Kidney glomerular epithelial cell (primary cell): ENCODE results near the gene PLA2G4B.

Experiments used
- DNase-seq: peaks from one replicate; lab custom pipeline; 2025; lab: John Stamatoyannopoulos, UW

PLA2G4B gene

DNA sequence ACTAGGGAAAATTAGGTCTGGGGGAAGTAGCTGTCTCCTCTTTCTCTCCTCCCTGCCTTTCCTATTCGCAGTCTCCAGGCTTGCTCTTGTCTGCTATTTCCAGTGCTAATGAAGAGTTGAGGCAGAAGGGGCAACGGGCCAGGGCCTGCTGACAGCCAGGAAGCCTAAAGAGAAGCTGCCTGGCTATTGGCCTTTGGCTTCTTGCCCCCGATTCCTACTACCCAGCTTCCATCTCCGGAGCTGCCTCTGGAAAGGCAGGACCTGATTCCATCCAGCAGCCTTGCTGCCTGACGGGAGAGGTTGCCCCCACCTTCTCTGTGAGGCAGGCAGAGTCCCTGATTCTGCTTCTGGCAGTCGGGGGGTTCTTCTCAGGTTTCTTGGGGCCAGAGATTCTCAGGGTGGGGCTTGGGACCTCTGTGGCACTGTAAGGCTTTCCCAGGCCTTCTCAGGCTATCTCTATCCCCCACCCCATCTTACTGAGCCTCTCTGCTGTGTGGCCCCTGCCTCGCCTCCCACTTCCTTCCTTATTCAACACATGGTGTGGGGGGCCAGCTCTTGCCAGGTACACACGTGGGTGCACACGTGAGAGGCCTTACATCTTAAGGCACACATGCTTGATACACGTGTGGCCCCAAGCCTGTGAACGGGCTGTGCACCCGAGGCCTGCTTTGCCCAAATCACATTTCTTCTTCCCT lies 29.0 kb upstream of the PLA2G4B start:
- no peak for DNase-seq

DNA sequence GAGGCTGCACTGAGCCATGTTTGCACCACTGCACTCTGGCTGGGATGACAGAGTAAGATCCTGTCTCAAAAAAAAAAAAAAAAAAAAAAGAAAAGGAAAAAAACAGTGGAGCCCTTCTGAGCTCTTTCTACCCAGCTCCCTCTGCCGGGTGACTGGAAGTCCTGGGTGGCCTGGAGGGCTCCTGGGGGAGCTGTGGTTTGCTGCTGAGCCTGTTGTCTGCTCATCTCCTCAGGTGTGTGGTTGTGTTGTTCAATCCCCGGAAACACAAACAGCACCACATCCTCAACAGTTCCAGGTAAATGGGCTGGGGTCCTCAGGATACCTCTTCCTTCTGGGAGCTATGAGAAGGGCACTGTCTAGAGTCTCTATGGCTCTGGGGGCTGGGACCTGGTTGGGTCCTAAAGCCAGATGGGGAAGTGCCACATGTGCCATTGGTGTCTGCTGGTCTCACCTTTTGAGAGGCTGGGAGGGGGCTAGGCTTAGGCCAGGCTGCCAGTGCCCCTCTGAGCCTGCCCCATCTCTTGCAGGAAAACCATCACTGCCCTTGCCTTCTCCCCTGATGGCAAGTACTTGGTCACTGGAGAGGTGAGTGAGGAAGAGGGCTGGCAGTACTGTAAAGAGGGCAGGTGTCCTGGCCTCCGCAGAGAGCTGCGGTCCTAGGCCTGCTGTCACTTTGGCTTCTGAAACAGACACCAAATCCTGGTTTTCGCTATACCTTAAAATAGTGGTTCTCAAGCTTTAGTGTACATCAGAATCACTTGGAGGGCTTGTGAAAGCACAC lies 27.8 kb upstream of the PLA2G4B start:
- no peak for DNase-seq

DNA sequence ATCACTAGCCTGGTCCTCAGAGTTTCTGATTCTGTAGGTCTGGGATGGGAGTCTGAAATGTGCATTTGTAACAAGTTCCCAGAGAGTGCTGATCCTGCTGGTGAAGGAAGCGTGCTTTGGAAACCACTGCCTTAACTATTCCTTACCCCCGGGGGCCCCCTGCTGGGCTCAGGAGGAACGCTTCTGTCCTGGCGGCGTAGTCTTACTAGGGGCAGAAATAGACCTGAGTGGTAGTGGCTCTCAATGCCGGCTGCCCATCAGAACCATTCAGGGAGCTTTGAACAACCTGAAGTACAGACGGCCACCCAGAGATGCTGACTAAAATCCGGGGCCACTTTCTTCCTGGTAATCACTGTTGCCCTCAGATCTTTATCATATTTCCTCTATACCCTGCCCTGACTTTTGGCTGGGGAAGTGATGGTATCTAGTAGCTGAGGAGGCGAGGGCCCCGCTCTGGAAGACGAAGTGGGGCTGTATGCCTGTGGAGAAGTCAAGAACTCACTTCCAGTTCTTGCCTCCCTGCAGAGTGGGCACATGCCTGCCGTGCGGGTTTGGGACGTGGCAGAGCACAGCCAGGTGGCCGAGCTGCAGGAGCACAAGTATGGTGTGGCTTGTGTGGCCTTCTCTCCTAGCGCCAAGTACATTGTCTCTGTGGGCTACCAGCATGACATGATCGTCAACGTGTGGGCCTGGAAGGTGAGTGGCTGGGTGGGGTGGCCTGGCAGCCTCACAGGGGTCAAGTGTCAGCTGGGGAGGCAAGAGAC lies 27.0 kb upstream of the PLA2G4B start:
- peak; percentile 61 for DNase-seq

DNA sequence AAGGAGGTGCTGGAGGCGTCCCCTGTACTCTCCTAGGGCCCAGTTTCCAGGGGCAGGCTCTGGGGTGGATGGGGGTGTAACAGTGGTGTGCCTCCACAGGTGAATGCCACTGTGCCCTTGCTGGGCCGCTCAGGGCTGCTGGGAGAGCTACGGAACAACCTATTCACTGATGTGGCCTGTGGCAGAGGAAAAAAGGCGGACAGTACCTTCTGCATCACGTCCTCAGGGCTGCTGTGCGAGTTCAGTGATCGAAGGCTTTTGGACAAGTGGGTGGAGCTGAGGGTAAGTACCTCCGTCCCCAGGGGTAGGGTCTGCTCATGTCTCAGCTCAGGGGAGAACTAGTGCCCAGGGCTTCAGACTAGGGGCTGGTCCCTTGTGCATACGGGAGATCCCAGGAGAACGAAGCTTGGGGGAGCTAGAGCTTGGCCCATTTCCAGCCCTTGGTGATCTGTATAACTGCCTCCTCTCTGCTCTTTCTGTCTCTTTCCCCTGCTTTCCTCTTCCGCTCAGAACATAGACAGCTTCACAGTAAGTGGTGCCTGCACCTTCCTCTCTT lies 25.7 kb upstream of the PLA2G4B start:
- DNase-seq, result no peak

DNA sequence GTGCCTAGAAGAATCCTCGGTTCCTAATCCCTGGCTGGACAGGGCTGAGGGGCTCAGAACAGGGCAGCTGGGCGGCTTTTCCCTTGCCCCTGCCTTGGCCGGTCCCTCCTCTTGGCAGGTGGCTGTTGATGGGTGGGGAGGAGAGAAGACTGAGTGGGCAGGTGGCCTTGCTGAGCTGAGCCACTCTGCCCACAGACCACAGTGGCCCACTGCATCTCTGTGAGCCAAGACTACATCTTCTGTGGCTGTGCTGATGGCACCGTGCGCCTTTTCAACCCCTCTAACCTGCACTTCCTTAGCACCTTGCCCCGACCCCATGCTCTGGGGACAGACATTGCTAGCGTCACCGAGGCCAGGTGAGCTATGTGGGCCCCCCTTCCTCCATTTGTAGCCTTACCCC lies 25.2 kb upstream of the PLA2G4B start:
- no peak for DNase-seq

DNA sequence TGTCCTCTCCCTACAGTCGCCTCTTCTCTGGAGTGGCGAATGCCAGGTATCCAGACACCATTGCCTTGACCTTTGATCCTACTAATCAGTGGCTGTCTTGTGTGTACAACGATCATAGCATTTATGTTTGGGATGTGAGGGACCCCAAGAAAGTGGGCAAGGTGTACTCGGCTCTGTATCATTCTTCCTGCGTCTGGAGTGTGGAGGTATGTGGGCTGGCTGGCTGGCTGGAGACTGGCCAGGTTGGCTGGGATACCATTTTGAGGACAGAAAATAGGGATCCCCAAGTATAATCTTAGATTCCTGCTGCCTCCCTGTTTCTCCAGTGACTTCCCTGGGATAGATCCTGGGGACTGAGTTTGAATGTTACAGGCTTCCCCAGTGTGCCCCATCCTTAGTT lies 24.1 kb upstream of the PLA2G4B start:
- DNase-seq, result no peak

DNA sequence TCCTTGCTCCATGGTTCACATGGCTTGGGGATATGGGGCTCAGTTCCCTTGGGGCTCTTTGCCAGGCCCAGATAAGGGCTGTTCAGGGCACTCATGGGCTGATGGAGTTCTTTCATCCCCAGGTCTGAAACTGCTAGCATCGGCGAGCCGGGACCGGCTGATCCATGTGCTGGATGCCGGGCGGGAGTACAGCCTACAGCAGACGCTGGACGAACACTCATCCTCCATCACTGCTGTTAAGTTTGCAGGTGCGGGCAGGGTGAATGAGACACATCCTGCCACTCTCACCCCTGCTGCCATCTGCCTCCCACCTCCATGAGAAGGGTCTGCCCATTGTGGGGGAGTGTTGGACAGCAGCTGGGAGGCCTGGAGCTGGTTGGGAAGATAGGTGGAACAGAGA lies 21.9 kb upstream of the PLA2G4B start:
- DNase-seq, result no peak

DNA sequence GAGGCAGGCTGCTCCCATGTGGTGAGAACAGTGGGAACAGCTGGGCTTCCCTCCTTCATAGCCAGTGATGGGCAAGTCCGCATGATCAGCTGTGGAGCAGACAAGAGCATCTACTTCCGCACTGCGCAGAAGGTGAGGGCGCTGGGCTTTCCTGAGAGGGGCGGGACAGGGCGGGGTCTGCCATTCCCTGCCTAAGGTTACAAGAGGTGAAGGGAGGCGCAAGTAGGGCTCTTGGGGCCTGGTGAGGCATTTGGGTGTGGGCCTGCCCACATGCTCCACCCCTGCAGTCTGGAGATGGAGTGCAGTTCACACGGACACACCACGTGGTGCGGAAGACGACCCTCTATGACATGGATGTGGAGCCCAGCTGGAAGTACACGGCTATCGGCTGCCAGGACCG lies 21.3 kb upstream of the PLA2G4B start:
- no peak for DNase-seq

DNA sequence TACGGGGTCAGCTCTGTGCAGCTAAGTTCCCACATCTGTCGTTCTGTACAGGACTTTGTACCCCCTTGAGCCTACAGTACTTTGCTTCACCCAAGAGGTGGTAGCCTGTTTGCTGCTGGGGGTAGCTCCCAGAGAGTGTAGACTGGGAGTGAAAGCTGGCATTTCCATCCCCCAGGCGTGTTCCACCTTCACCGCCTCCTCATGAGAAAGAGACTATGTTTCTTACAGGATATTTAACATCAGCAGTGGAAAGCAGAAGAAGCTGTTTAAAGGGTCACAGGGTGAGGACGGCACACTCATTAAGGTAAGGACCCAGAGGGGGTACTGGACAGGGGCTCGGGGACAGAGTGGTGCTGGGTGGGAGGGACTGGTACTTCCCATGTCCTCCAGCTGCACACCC lies 20.9 kb upstream of the PLA2G4B start:
- no peak for DNase-seq

DNA sequence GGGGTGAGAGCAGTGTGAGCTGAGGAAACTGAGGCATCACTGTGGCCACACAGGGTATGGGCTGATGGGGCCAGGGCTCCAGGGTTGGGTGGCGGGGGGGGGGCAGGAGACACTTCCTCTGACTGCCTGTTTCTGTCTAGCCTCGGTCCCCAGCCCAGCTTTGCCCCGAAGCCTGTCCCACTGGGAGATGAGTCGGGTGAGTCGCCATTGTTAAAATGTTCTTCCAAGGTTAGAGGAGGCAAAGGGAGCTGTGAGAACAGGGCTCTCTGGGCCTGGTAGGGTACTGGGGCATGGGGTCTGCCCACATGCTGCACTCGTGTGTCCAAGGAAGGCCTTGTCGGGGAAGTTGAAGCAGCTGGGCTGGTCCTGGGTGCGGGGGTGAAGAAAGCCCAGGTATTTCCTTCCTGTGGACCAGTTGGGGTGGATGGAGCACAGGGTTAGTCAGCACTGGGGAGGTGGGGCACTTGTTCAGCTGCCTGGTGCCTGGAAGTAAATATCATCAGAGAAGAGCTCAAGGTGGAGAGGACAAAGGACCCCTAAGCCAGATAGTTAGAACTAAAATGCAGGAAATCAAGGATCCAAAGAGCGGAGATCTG lies 19.1 kb upstream of the PLA2G4B start:
- DNase-seq, result no peak

DNA sequence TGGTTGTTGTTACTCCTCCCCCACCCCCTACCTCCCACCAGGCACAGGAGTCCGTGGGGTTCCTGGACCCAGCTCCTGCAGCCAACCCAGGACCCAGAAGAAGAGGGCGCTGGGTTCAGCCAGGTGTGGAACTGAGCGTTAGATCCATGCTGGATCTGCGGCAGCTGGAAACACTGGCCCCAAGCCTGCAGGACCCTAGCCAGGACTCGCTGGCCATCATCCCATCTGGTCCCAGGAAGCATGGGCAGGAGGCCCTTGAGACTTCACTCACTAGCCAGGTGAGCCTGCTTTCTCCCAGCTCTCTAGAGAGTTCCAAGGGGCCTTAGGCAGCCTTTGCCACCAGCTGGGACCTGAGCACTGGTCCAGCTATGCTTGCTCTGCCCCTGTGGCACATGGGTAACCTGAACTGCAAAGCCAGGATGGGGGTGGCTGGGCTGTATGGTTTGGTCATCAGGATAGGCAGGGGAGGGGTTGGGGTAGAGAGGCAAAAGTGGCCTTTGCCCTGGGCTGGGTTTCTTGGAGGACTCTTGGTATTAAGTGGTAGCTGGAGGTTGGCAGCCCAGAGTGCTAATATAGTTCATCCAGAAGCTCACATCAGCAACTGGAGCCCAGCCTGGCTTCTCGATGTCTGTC lies 17.7 kb upstream of the PLA2G4B start:
- DNase-seq, result no peak

DNA sequence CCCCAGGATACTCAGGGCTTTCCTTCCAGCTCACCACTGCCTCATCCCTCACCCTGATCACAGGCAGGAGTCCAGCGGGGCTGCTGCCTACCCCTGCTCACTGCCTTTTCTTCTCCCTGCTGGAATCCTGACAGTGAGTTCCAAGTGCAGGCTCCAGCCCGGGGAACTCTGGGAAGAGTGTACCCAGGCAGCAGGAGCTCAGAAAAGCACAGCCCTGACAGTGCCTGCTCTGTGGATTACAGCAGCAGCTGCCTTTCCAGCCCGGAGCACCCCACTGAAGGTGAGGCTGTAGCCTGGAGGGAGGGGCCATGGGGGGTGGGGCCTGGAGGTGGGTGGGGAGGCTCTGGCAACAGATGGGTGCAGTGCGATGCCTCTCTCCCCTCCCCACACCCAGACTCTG lies 16.8 kb upstream of the PLA2G4B start:
- DNase-seq, result no peak

DNA sequence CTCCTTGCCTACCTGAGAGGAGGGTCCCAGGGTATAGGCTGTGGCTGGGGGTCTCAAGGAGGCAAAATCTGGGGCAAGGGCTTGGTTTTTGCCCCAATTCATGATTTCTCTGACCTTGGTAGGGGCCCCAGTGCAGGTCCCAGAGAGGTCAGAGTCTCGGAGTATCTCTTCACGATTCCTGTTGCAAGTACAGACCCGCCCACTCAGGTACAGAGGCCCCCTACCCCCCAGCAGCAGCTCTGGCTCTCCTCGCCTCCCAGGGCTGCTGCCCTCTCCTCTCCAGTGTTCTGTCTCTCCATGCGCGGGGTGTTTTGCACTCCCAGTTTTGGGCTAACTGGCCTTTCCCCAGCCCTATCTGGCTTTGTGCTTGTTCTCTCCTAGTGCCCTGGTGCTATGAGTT lies 16.2 kb upstream of the PLA2G4B start:
- DNase-seq, result no peak

DNA sequence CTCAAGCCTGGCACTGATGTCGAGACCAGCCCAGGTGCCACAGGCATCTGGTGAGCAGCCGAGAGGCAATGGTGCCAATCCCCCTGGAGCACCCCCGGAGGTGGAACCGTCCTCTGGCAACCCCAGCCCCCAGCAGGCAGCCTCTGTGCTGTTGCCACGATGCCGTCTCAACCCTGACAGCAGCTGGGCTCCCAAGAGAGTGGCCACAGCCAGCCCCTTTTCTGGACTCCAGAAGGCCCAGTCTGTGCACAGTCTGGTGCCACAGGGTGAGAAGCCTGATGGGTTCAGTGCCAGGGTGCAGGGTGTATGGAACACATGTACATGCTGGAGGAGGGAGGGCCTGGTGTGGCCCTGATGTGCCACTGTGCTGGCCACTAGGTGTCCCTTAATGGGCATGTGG lies 15.7 kb upstream of the PLA2G4B start:
- DNase-seq, result no peak

DNA sequence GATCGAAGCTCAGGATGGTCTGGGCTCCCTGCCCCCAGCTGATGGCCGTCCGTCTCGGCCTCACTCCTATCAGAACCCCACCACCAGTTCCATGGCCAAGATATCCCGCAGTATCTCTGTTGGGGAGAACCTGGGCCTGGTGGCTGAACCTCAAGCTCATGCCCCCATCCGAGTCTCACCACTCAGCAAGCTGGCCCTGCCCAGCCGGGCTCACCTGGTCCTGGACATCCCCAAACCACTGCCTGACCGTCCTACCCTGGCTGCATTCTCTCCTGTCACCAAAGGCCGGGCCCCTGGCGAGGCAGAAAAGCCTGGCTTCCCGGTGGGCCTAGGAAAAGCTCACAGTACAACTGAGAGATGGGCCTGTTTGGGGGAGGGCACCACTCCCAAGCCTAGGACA lies 15.1 kb upstream of the PLA2G4B start:
- no peak for DNase-seq

DNA sequence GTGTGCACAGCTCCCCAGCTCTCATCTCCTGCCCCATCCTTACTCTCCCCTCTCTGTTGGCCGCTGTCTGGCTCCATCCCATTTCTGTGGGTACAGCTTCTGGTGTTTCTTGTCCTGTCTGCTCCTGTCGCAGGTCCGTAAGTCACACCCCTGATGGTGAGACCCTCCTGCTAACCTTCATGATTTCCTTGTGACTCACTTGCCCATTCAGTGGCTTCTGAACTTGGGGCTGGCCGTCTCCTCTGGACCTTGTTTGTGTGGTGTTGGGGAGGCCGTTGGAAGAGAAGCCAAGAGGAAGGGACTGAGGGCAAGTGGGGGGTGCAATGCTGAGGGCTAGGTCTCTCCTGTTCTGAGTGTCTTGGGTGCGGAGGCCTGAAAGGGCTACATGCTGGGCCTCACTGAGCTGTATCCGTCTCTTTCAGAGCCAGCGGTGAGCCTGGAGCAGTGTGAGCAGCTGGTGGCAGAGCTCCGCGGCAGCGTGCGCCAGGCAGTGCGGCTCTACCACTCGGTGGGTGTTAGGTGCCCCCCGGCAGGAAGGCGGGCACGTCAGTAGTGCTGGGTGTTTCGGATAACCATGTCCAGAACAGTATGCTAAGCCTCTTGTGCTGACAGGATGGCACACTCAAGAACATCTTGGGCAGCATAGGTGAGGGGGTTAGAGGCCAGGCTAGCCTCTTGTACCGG lies 14.4 kb upstream of the PLA2G4B start:
- DNase-seq, result no peak

DNA sequence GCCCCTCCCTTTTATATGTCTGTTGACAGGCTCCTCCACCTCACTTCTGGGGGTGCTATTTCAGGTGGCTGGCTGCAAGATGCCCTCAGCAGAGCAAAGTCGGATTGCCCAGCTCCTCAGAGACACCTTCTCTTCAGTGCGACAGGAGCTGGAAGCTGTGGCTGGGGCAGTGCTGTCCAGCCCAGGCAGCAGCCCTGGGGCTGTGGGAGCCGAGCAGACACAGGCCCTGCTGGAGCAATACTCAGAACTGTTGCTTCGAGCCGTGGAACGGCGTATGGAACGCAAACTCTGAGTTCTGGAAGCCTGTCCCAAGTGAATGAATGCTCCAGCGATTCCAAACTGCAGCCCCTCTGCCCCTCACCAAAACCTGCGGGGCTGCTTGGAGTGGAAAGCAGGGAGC lies 13.5 kb upstream of the PLA2G4B start:
- no peak for DNase-seq

DNA sequence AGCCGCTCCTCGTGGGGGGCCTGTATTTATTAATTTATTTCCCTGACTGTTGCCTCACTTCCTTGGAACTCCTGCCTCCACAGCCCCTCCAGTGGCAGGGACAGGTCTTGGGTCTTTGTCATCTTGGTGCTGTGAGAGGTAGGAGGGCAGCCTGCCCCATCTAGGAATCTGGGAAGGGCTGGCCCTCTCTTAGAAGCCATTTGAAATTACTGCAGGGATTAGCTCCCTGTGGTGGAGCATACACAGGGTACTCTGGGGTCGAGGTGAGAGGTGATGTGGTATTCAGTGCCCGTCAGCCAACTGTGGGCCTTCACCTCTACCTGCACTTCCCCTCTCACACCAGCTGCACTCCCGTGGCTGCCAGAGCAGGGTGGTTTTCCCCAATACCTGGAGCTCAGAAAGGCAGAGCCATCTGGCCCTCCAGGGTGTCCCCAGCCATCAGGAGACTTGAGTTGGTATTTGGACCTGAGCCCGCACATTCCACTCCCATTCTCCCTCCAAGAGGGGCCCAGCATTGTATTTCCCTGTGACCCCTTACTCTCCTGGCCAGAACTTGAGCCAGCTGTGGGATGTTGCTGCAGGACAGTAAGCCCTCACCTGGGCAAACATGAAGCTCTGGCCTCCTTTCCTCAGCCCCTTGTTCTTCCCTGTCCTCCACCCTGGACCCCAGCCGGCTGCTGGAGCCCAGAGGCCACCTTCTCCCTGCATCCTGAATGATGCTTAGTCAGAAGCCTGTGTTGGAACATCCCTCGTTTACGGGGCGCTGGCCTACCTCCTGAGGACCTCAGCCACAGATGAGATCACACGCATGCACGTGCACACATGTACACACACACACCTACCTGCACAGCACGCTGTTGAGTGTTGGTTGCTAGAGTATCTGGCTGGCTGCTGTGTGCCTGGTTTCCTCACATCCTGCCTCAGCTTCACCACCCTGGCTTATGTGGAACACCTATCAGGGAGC lies 12.8 kb upstream of the PLA2G4B start:
- no peak for DNase-seq

DNA sequence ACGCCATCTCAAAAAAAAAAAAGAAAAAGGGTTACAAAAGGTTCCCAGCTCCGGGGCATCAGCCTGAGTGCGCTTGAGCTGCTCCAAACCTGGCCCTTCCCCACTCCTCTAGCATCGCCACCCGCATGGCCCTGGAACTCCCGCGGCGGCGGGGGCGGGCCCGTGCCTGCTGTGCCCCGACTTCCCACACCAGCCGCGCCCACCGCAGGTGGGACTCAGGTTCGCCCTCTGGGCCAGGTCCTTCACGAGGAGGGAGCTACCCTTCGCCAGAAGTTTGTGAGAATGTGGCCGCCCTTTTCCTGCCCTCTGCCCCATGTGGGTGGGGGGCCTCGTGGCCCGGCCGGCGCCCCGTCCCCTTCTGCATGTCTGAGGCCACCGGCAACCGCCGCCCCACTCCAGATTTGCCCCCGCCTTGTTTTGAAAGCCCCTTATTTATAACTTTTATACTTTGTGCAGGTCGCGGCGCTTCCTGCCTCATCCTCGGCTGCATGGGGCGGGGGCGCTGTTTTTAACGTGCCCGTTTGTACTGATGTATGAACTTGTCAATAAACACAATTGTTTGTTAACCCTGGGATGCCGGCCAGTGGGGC lies 11.3 kb upstream of the PLA2G4B start:
- no peak for DNase-seq
